ENCODE data around the gene SHISAL2B.

GRCh38 chr5:64665243-64665642, 25.1 kb upstream of the SHISAL2B start:
- TF ChIP-seq, protein P1, sequence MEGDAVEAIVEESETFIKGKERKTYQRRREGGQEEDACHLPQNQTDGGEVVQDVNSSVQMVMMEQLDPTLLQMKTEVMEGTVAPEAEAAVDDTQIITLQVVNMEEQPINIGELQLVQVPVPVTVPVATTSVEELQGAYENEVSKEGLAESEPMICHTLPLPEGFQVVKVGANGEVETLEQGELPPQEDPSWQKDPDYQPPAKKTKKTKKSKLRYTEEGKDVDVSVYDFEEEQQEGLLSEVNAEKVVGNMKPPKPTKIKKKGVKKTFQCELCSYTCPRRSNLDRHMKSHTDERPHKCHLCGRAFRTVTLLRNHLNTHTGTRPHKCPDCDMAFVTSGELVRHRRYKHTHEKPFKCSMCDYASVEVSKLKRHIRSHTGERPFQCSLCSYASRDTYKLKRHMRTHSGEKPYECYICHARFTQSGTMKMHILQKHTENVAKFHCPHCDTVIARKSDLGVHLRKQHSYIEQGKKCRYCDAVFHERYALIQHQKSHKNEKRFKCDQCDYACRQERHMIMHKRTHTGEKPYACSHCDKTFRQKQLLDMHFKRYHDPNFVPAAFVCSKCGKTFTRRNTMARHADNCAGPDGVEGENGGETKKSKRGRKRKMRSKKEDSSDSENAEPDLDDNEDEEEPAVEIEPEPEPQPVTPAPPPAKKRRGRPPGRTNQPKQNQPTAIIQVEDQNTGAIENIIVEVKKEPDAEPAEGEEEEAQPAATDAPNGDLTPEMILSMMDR (IDR thresholded peaks at IDR 0.05) = no peak
- TF ChIP-seq POLR2A (IDR thresholded peaks at IDR 0.05) = no peak

All from Peyer's patch (tissue), 4 donors.